HG02610 (cell line): Measurements from ENCODE around the gene KIF6.
"Not testable (repeated sequence)": the region's sequence is repeated elsewhere in the genome, so short reads cannot be mapped to it uniquely, and the experiment has no call there.

ENCODE experiments used
- ATAC-seq: cut with Tn5 transposase; IDR thresholded peaks from one replicate; pipeline ENCODE4 v1.9.1; 2021; ENCODE audit warnings: mild to moderate bottlenecking, moderate library complexity; ENCODE audit not compliant: unreplicated experiment

KIF6 gene

GRCh38 chr6:39515006-39515405 is 210.2 kb downstream of the KIF6 start:
- no peak for ATAC-seq

DNA sequence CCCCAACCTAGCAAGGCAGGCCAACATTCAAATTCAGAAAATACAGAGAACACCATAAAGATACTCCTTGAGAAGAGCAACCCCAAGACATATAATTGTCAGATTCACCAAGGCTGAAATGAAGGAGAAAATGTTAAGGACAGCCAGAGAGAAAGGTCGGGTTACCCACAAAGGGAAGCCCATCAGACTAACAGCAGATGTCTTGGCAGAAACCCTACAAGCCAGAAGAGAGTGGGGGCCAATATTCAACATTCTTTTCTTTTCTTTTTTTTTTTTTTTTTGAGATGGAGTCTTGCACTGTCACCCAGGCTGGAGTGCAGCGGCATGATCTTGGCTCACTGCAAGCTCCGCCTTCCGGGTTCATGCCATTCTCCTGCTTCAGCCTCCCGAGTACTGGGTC is 215.4 kb downstream of the KIF6 start:
- ATAC-seq = not testable (repeated sequence)

DNA sequence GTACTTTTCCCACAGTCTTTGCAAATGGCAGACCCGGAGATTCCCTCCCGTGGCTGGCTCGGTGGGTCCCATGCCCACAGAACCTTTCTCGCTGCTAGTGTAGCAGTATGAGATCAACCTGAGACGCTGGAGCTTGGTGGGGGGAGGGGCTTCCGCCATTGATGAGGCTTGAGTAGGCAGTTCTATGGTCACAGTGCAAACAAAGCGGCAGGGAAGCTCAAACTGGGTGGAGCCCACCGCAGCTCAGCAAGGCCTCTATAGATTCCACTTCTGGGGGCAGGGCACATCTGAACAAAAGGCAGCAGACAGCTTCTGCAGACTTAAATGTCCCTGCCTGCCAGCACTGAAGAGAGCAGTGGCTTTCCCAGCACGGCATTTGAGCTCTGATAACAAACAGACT is 216.7 kb downstream of the KIF6 start:
- no peak for ATAC-seq

GRCh38 chr6:39507331-39507998 is 217.7 kb downstream of the KIF6 start:
- ATAC-seq = no peak

- not testable (repeated sequence) for ATAC-seq
Measured at GRCh38 chr6:39502362-39502955, 222.7 kb downstream of the KIF6 start.

GRCh38 chr6:39499053-39499452 is 226.2 kb downstream of the KIF6 start:
- ATAC-seq = no peak

- no peak for ATAC-seq
Measured at GRCh38 chr6:39498096-39498495, 227.1 kb downstream of the KIF6 start.

GRCh38 chr6:39496915-39497314 is 228.3 kb downstream of the KIF6 start:
- ATAC-seq = no peak

- no peak for ATAC-seq
Measured at GRCh38 chr6:39496456-39496855, 228.8 kb downstream of the KIF6 start.

DNA sequence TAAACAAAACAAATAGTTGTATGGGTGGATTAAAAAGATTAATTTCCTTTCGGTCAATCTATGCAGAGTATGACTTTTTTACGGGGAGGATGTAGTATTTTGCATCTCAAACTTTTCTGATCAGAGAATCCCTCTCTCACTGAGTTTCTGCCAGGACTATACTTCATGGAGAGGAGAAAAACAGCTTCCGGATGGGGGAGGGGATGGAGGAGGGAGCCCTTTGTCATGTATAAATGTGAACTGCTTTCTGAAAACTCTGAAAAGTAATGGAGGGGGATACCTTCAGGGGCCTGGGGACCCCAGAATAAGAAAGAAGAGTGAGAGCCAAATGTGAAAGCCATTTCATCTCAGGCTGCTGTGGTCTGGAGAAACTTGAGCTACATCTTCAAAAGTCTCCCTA is 229.6 kb downstream of the KIF6 start:
- ATAC-seq = no peak

DNA sequence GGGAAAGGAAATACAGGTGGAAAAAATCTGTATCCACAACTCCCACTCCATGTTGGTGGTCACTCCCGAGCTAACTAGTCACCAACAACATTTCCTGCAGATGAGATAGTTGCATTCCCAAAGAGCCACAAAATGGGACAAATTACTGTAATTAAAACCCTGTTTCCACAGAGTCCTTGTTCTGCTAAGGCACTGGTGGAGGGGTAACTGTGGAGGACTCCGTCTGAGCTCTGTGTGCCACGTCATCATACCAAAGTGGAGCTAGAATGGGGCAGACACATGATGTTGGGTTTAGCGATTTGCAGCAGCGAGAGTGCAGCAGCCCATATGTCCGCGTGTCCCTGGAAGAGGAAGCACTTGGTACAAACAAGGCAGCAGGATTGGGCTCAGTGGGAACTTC is 230.2 kb downstream of the KIF6 start:
- ATAC-seq = no peak

GRCh38 chr6:39493777-39494176 is 231.4 kb downstream of the KIF6 start:
- no peak for ATAC-seq

GRCh38 chr6:39493174-39493573 is 232.0 kb downstream of the KIF6 start:
- no peak for ATAC-seq

GRCh38 chr6:39490108-39490507 is 235.1 kb downstream of the KIF6 start:
- no peak for ATAC-seq

GRCh38 chr6:39488255-39488879 is 236.8 kb downstream of the KIF6 start:
- ATAC-seq = no peak

GRCh38 chr6:39484276-39484675 is 240.9 kb downstream of the KIF6 start:
- no peak for ATAC-seq

DNA sequence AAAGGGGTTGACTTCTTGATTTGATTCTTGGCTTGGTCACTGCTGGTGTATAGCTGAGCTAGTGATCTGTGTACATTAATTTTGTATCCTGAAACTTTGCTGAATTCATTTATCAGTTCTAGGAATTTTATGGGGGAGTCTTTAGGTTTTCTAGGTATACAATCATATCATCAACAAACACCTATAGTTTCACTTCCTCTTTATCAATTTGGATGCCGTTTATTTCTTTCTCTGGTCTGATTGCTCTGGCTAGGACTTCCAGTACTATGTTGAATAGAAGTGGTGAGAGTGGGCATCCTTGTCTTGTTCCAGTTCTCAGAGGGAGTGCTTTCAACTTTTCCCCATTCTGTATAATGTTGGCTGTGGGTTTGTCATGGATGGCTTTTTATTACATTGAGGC is 245.4 kb downstream of the KIF6 start:
- not testable (repeated sequence) for ATAC-seq

DNA sequence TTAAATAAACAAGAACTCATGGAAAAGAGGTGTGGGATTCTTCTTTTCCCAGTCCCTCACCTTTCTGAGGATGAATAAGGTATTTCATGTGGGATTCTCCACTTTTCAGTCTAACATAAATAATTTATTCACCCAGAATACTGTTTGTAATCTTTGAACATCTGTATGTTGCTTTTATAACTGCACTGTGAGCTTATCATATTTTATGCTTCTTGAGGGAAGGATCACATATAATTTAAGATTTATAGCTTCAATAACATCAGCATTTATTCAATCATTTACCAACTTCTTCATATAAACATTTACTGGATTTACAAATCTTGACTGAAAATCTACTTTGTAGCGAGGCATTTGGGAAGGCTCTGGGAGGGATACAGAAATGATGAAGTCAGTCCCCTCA is 248.5 kb downstream of the KIF6 start:
- ATAC-seq = no peak

GRCh38 chr6:39476151-39476550 is 249.1 kb downstream of the KIF6 start:
- ATAC-seq = no peak

DNA sequence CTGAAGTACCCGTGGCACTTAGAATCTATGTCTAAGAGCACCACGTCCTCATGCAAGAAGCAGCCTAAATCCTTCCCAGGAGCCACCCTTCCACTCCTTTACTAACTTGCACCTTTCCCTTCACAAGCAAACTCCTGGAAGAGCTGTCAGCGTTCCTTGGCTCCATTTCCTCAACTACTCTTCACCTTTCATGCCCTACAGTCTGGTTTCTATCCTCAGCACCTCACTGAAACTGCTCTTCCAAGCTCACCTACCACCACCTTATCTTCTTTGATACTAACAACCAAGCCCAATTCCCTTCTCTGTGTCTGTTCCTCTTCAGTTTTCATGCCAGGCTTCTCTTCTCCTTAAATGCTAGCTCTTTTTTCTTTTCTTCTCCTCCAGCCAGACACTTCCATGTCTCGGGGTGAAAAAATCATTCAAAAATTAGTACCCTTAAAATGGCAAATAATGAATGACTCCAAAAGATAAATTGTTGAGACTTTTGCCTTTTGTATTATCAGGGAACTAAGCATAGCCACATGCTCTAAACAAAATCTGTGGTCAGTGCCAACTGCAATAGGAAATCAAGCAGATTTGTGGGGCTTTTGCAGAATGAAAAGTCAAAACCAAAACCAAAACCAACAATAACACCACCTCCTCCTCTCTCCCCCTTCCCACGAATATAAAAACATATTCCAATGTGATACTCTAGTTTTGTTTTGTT is 253.1 kb downstream of the KIF6 start:
- ATAC-seq = peak; percentile 57

DNA sequence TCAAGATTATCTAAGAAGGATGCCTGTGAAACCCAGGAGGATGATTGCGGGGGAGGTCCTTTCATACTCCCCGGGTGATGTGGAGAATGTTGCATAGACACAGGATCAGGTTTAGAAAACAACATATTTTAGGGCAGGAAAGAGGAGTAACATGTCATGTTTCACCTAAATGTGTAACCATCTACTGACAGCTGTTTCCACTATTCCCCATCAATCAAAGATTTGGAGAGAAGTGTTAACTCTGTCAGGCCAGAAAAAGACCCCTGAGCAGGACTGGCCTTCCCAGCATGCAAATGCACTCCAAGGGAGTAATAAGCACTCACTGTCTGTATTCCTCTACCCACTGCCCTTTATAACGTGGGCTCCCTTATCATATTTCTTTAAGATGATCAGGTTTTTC is 254.7 kb downstream of the KIF6 start:
- no peak for ATAC-seq

GRCh38 chr6:39468385-39468784 is 256.8 kb downstream of the KIF6 start:
- no peak for ATAC-seq
